ENCODE measurements around the gene C18orf63.

The C18orf63 gene

DNA sequence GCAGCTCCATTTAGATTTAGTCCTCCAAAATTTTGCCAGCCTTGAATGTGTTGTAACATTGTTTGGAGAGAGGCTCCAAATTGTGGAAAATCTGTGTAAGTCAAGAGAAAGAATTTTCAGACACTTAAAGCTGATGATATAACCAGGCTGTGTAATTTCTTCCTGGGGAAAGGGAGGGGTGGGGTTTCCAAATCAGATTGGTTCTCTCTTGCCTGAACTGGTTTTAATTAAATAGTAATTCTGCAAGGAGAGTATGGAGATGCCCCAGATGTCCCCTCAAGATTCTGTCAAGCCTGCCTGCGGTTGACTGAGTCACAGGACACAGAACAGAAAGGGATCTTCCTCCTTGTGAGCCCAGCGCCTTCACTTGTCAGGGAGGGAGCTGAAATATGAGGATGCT, 54.5 kb downstream of the C18orf63 start:
- in situ Hi-C loops (cut with HindIII; ENCODE audit: low sequenced_read_pairs), result no loop called here

GRCh38 chr18:74373428-74373827, 57.8 kb downstream of the C18orf63 start:
- in situ Hi-C loops (cut with HindIII; ENCODE audit: low sequenced_read_pairs), result no loop called here

- in situ Hi-C loops (cut with HindIII; ENCODE audit: low sequenced_read_pairs), result no loop called here
Measured at GRCh38 chr18:74375999-74376398, 60.4 kb downstream of the C18orf63 start.

GRCh38 chr18:74376523-74376922, 60.9 kb downstream of the C18orf63 start:
- in situ Hi-C loops (cut with HindIII; ENCODE audit: low sequenced_read_pairs), result no loop called here

DNA sequence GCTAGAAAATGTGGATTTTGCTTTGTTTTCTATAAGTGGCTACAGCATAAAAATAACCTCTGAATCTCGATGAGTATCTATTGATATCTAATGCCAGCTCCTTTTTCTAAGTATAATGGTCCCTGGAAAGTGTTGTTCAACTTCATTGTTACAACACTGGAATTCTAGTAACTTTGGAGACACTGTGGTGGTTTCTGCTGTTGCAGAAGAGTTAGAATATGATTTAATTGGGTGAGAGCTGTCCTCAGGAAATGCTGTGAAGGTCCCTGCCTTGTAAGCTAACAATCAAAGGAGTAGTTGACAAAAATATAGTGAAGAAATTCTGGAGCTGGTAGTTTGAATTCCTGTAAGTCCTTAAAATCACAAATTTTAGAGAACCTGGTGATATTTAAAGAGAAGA, 62.1 kb downstream of the C18orf63 start:
- in situ Hi-C loops (cut with HindIII; ENCODE audit: low sequenced_read_pairs), result no loop called here

GRCh38 chr18:74378179-74378682, 62.6 kb downstream of the C18orf63 start:
- in situ Hi-C loops (cut with HindIII; ENCODE audit: low sequenced_read_pairs), result no loop called here

GRCh38 chr18:74380916-74381315, 65.3 kb downstream of the C18orf63 start:
- in situ Hi-C loops (cut with HindIII; ENCODE audit: low sequenced_read_pairs), result no loop called here

DNA sequence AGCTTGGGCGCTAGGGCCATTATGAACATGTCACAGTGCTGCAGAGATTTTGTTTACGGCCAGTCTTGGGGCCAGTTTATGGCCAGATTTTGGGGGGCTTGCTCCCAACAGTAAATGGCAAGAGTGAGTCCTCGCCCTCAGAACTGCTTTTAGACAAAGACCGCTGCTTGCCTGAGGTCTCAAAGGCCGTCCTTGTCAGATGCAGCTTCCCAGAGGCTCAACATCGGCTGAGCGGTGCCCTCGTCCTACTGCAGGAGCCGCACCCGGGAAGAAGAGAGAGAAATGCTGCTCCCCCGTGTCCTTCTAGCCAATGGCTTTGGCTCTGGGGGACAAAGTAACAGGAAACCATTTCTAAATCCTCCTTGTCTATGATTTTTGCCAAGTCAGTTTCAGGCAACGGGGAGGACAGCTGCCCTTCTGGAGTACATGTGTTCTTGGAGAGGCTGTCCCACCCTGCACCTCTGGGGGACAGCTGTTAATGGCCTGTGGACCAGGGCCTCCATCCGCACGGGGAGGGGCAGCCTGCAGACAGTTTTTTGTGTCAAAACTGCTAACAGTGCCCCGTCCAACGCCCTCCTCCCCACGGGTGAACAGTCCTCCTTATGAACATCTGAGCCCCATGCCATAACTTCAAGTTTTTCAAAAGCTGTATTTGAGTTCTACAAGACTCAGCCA, 66.1 kb downstream of the C18orf63 start:
- in situ Hi-C loops (cut with HindIII; ENCODE audit: low sequenced_read_pairs), result no loop called here

- in situ Hi-C loops (cut with HindIII; ENCODE audit: low sequenced_read_pairs), result no loop called here
Measured at GRCh38 chr18:74382481-74383017, 66.9 kb downstream of the C18orf63 start.

DNA sequence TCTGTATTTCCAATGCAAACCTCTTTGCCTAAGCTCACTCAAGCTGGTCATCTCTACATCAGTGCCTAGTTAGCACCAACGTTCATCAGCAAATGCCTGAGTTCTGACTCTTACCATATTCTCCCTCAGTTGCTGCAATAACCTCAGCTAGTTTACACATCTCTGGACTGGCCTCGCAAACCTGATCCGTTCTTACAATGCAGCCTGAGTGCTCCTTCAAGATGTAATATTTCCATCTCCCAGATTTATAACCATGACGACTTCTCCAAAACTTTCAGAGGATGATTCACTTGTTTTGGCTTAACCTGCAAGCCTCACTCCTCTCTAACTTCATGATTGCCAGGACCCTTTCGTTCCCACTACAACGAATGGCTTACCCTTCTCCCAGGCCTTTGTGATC, 71.7 kb downstream of the C18orf63 start:
- in situ Hi-C loops (cut with HindIII; ENCODE audit: low sequenced_read_pairs), result no loop called here

DNA sequence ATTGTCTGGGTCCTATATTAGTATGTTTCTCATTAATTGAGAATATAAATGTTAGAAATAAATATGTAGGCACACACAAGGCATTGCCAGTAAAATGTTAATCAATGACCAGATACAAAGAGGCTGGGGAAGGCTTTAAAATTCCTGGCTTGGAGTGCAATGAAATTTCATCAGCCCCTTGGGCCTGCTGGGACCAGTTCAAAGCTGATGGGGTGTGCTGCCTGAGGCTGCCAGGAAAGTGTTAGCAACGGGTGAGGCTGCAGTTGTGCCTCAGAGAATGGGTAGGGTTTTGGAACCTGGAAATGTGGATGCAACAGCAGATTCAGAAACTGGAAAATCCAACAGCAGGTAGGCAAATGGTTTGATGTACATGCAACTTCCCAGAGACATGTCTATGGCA, 72.6 kb downstream of the C18orf63 start:
- in situ Hi-C loops (cut with HindIII; ENCODE audit: low sequenced_read_pairs), result no loop called here

GRCh38 chr18:74389171-74389927, 73.7 kb downstream of the C18orf63 start:
- in situ Hi-C loops (cut with HindIII; ENCODE audit: low sequenced_read_pairs), result no loop called here

DNA sequence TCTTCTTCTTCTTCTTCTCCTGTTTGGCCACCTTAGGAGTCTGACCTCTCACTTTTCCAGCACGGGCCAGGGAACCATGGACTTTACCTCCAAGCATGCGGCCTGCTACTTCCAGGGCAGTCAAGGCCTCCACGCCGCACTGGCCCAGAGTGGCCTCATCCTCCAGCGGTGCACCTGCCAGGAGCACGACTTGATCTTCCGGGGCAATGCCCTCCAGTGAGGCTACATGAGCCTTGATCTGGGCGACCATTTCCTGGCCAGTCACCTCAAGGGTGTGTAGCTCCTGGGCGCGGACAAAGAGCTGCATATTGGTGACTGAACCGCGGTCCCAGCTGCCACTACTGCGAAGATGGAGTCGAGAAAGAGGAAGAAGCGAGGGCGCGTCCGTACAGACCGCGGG, 74.4 kb downstream of the C18orf63 start:
- in situ Hi-C loops (cut with HindIII; ENCODE audit: low sequenced_read_pairs), result no loop called here

DNA sequence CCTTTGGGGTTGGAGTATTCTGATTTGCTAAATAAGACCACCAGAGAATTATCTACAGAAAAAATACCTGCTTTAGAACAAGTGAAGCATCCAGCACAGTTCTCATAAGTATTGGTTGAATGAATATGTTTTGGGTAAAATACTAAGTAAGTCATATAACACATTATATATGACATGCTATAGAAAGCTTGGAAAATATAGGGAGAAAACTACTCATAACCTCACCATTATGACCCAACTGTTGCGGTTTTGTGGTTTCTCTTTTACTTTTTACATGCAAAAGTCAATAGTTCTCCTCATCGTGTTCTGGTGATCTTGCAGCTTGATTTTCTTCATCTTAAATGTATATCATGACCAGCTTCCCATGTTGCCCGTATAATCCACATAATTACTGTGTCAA, 75.3 kb downstream of the C18orf63 start:
- in situ Hi-C loops (cut with HindIII; ENCODE audit: low sequenced_read_pairs), result no loop called here

- in situ Hi-C loops (cut with HindIII; ENCODE audit: low sequenced_read_pairs), result no loop called here
Measured at GRCh38 chr18:74392323-74392722, 76.7 kb downstream of the C18orf63 start.

- in situ Hi-C loops (cut with HindIII; ENCODE audit: low sequenced_read_pairs), result no loop called here
Measured at GRCh38 chr18:74395006-74395405, 79.4 kb downstream of the C18orf63 start.

GRCh38 chr18:74395648-74396154, 80.1 kb downstream of the C18orf63 start:
- in situ Hi-C loops (cut with HindIII; ENCODE audit: low sequenced_read_pairs), result no loop called here

GRCh38 chr18:74396171-74397169, 80.8 kb downstream of the C18orf63 start:
- in situ Hi-C loops (cut with HindIII; ENCODE audit: low sequenced_read_pairs), result no loop called here

- in situ Hi-C loops (cut with HindIII; ENCODE audit: low sequenced_read_pairs), result no loop called here
Measured at GRCh38 chr18:74397572-74397971, 81.9 kb downstream of the C18orf63 start.

GRCh38 chr18:74399091-74399887, 83.7 kb downstream of the C18orf63 start:
- in situ Hi-C loops (cut with HindIII; ENCODE audit: low sequenced_read_pairs), result no loop called here

Data from DLD1 (cell line).